Testis (tissue), 3 donors: ENCODE data around the gene NGRN. TPM values are rescaled to one million over a fixed set of nuclear protein-coding genes. Genes with fewer than 3 reads are reported as not detected.

Source experiments
- DNase-seq: peaks from one replicate; pipeline ENCODE4 v3.0.0-alpha.2; 2019
- H3K27ac ChIP-seq, 2 donors: fragments of 200-600 bp; sonication (generic); one replicate each; pipeline ENCODE4 v1.5.1; 2019
- H3K27me3 ChIP-seq: fragments of 200-600 bp; sonication (generic); one replicate; pipeline ENCODE4 v1.5.1; 2019
- H3K36me3 ChIP-seq: fragments of 200-600 bp; sonication (generic); one replicate; pipeline ENCODE4 v1.5.1; 2017; ENCODE audit warnings: low read depth; ENCODE audit errors: missing control alignments
- H3K4me1 ChIP-seq: fragments of 200-600 bp; sonication (generic); one replicate; pipeline ENCODE4 v1.5.1; 2019
- H3K4me3 ChIP-seq, 2 donors: fragments of 200-600 bp; sonication (generic); one replicate each; pipeline ENCODE4 v1.5.1; 2017 to 2019
- H3K9me3 ChIP-seq: fragments of 200-600 bp; sonication (generic); one replicate; pipeline ENCODE4 v1.5.1; 2017
- POLR2A ChIP-seq: fragments of 450-650 bp; IDR thresholded peaks from one replicate; pipeline ENCODE4 v1.6.1; 2017; ENCODE audit warnings: antibody characterized with exemption, mild to moderate bottlenecking, moderate library complexity
- WGBS, 2 donors: methylation state at CpG; one replicate each; pipeline ENCODE4 v1.1.5; 2018; 5-methylcytosine and 5-hydroxymethylcytosine counted together
- intact Hi-C: fragments of 100-400 bp; cut with DNase I; formaldehyde crosslinking; loops from one replicate; pipeline ENCODE4 v1.15.1; 2023; ENCODE audit warnings: low total_unique reads
- polyA plus RNA-seq: library from polyadenylated mRNA; stranded (reverse); fragments of 350-450 nt; fragmentation: Illumina TruSeq; extraction: RNeasy Lipid Tissue Mini Kit (QIAGEN cat#74804); gene quantifications from one replicate; pipeline ENCODE4 v1.2.3, GENCODE V29; 2014; ENCODE audit warnings: low read depth, low replicate concordance; ENCODE audit not compliant: insufficient read depth
- total RNA-seq, 2 donors: library from RNA; depleted of rRNA; stranded (reverse); fragments of >200 nt; gene quantifications; one replicate each; pipeline ENCODE4 v1.2.3, GENCODE V29; 2016
- TF ChIP-seq, protein P1 (sequence below), 3 experiments: fragments of 450-650 bp in 2 of 3; fragments of 200-600 bp in 1 of 3; sonication (generic) in 1 of 3; IDR thresholded peaks; one replicate each; pipeline ENCODE4 v1.5.1; 2016 to 2019; ENCODE audit warnings: antibody characterized with exemption in 3 of 3, mild to moderate bottlenecking in 2 of 3, moderate library complexity in 1 of 3

Gene NGRN
- total and polyA plus RNA-seq, 3 donors from 2014 or later: 82.9 to 95.6 (median 86.1) TPM

DNA sequence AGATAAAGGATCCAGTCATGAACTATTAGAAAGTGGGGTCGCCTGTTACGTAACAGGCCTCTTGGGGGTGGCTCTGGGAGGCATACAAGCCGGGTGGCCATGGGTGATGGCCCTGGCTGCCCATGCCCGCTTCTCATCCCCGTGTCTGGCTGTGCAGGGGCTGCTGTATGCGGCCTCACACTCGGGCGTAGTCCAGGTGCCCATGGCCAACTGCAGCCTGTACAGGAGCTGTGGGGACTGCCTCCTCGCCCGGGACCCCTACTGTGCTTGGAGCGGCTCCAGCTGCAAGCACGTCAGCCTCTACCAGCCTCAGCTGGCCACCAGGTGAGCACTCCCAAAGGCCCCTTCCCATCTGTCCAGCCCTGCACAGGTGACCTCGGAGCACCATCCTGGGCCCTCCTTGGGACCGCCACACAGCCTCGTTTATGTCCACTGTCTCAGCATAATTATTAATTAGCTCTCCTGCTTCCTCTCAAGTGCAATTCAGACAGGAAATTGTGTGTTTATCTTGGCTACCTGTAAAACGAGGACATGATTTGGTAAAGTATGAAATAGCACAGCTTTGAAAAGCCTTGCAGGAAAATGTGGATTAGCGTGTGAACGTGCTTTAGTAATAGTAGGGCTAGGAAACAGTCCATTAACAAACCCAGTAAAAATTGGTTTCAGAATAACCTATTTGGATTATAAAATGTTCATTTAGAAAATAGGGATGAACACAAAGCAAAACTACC is 39.8 kb upstream of the NGRN start:
- H3K4me3 ChIP-seq: no peak overlapping the region
- no peaks in the 10 kb centered on the region for H3K27me3 ChIP-seq
- peaks cover 6% of the 10 kb centered on the region for H3K4me1 ChIP-seq
- 84 to 87% methylated on average over 10 to 18 of the region's 18 CpGs for WGBS, 2 donors
- intact Hi-C loops: no loop called here
- no peaks in the 10 kb centered on the region for H3K9me3 ChIP-seq
- no peak overlapping the region for H3K27ac ChIP-seq
- H3K36me3 ChIP-seq: no peaks in the 10 kb centered on the region
- DNase-seq: no peak
- no peak for TF ChIP-seq POLR2A
- TF ChIP-seq, protein P1, sequence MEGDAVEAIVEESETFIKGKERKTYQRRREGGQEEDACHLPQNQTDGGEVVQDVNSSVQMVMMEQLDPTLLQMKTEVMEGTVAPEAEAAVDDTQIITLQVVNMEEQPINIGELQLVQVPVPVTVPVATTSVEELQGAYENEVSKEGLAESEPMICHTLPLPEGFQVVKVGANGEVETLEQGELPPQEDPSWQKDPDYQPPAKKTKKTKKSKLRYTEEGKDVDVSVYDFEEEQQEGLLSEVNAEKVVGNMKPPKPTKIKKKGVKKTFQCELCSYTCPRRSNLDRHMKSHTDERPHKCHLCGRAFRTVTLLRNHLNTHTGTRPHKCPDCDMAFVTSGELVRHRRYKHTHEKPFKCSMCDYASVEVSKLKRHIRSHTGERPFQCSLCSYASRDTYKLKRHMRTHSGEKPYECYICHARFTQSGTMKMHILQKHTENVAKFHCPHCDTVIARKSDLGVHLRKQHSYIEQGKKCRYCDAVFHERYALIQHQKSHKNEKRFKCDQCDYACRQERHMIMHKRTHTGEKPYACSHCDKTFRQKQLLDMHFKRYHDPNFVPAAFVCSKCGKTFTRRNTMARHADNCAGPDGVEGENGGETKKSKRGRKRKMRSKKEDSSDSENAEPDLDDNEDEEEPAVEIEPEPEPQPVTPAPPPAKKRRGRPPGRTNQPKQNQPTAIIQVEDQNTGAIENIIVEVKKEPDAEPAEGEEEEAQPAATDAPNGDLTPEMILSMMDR (IDR thresholded peaks at IDR 0.05): no peak

DNA sequence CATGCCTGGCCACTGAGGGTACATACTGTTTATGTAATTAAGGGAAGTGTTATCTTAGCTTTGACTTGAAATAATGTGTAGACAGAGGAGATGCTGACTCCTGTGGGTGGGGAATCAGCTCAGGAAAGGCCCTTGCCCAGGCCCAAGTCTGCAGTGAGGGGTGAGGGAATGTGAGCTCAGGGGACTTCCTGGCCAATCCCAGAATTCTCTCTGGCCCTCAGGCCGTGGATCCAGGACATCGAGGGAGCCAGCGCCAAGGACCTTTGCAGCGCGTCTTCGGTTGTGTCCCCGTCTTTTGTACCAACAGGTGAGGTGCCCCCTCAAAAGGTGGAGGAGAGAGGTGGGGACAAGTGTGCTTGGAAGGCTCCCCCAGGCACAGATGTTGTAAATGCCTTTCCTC is 38.1 kb upstream of the NGRN start:
- H3K36me3 ChIP-seq: no peaks in the 10 kb centered on the region
- H3K9me3 ChIP-seq: no peaks in the 10 kb centered on the region
- peaks cover 7% of the 10 kb centered on the region for H3K4me1 ChIP-seq
- no peak for TF ChIP-seq POLR2A
- TF ChIP-seq, protein P1 (IDR thresholded peaks at IDR 0.05): no peak
- no peak overlapping the region for H3K4me3 ChIP-seq
- no peaks in the 10 kb centered on the region for H3K27me3 ChIP-seq
- intact Hi-C loops: no loop called here
- WGBS, 2 donors: 93% methylated on average over 3 to 7 of the region's 7 CpGs
- DNase-seq: no peak
- H3K27ac ChIP-seq: no peak overlapping the region

DNA sequence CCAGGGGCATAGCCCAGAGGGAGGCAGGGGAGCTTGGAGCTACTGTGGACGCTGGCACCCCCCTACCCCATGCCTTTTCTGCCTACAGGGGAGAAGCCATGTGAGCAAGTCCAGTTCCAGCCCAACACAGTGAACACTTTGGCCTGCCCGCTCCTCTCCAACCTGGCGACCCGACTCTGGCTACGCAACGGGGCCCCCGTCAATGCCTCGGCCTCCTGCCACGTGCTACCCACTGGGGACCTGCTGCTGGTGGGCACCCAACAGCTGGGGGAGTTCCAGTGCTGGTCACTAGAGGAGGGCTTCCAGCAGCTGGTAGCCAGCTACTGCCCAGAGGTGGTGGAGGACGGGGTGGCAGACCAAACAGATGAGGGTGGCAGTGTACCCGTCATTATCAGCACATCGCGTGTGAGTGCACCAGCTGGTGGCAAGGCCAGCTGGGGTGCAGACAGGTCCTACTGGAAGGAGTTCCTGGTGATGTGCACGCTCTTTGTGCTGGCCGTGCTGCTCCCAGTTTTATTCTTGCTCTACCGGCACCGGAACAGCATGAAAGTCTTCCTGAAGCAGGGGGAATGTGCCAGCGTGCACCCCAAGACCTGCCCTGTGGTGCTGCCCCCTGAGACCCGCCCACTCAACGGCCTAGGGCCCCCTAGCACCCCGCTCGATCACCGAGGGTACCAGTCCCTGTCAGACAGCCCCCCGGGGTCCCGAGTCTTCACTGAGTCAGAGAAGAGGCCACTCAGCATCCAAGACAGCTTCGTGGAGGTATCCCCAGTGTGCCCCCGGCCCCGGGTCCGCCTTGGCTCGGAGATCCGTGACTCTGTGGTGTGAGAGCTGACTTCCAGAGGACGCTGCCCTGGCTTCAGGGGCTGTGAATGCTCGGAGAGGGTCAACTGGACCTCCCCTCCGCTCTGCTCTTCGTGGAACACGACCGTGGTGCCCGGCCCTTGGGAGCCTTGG is 37.4 kb upstream of the NGRN start:
- Histone ChIP-seq H3K9me3 (no peaks in the 10 kb centered on the region), H3K27me3 (no peaks in the 10 kb centered on the region), H3K27ac (no peak overlapping the region), H3K4me1 (peaks cover 14% of the 10 kb centered on the region), H3K36me3 (no peaks in the 10 kb centered on the region), H3K4me3 (no peak overlapping the region)
- WGBS, 2 donors: 93% methylated on average over 18 to 38 of the region's 38 CpGs
- TF ChIP-seq POLR2A: no peak
- TF ChIP-seq, protein P1 (IDR thresholded peaks at IDR 0.05): no peak
- DNase-seq: no peak
- intact Hi-C loops: no loop called here

DNA sequence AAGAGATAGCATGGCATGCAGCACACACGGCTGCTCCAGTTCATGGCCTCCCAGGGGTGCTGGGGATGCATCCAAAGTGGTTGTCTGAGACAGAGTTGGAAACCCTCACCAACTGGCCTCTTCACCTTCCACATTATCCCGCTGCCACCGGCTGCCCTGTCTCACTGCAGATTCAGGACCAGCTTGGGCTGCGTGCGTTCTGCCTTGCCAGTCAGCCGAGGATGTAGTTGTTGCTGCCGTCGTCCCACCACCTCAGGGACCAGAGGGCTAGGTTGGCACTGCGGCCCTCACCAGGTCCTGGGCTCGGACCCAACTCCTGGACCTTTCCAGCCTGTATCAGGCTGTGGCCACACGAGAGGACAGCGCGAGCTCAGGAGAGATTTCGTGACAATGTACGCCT is 36.5 kb upstream of the NGRN start:
- WGBS, 2 donors: 72 to 87% methylated on average over 9 to 15 of the region's 15 CpGs
- no peaks in the 10 kb centered on the region for H3K36me3 ChIP-seq
- no peak for TF ChIP-seq POLR2A
- TF ChIP-seq, protein P1 (IDR thresholded peaks at IDR 0.05): no peak
- no peaks in the 10 kb centered on the region for H3K9me3 ChIP-seq
- H3K4me1 ChIP-seq: peaks cover 14% of the 10 kb centered on the region
- H3K27me3 ChIP-seq: no peaks in the 10 kb centered on the region
- intact Hi-C loops: no loop called here
- H3K4me3 ChIP-seq: no peak overlapping the region
- no peak overlapping the region for H3K27ac ChIP-seq
- DNase-seq: no peak
